Stimulated activated CD4-positive, alpha-beta T cell treated with anti-CD3 and anti-CD28 coated beads, Interleukin-2, amount 100 ng/mL, for 4 hours (primary cell): ENCODE results near the gene KCNB1.

Experiments used
- DNase-seq: peaks from one replicate; pipeline ENCODE4 v3.0.0-alpha.2; 2020; ENCODE audit warnings: low read depth

KCNB1 gene

DNA sequence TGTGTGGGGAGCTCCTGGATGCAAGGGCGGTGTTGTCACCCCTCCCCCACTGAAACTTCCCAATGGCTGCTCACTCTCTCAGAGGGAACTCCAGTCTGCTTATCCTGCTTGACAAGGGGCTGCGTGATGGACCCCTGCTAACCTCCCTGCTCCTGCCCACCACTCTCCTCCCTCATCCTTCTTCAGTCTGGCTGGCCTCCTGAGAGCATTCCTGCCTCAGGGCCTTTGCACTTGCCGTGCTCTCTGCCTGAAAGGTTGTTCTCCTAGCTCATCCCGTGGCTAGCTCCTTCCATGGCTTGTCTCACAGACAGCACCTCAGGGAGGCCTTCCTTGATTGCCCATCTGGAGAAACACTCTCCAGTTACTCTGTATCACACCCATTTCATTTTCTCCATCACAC, 130.7 kb downstream of the KCNB1 start:
- DNase-seq = no peak

DNA sequence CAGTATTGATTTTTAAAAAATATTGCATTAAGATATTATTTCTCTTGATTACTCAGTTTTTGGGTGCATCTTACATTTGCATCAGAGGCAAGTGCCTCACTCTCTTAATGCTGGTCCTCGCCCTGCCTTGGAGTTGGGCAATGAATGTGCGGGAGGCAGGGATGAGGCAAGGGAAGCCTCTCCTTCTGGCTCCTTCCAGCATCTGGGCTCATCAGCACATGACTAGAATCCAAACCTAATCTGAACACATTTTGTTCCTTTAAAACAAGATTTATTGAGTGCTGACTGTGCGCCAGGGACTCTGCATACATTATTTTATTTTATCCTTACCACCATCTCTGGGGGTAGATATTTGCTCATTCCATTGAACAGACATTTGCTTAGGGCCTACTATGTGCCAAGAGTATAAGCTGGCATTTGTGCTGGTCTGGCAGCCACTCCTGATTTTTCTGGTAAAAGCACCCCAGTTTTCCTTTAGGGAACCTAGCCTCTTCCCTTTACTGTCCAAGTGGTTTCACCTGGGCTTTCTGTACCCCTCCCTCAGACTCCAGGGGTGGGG, 132.7 kb downstream of the KCNB1 start:
- no peak for DNase-seq

DNA sequence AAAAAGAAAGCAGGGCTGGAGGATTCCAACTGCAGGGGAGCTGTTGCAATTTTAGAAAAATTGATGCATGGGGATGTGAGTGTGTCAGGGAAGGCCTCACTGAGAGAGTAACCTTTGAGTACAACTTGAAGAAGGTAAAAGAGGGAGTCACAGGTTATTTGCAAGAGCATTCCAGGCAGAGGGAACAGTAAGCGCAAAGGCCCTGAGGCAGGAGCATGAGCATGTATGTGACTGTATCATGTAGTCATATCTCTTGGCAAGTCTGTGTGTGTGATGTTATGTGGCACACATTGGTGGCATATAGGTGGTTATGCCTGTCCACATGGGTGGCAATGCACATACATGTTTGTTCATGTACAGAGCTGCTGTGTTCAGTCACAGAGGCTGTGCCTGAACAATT, 133.4 kb downstream of the KCNB1 start:
- DNase-seq = no peak

DNA sequence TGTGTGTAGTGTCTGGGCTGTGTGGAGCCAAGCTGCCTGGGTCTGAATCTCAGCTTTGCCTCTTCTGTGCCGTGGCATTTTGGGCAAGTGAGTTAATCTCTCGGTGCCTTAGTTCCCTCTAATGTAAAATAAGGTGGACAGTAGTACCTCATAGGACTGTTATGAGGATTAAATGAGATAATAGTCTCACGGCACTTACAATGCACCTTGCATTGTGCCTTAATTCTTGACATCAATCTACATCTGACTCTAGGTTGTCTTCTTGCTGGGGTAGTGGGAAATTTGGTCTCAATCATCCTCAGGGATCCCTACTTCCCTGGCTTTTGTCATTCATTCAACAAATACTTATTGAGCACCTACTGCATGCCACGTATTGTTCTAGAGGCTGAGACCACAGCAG, 133.9 kb downstream of the KCNB1 start:
- no peak for DNase-seq

DNA sequence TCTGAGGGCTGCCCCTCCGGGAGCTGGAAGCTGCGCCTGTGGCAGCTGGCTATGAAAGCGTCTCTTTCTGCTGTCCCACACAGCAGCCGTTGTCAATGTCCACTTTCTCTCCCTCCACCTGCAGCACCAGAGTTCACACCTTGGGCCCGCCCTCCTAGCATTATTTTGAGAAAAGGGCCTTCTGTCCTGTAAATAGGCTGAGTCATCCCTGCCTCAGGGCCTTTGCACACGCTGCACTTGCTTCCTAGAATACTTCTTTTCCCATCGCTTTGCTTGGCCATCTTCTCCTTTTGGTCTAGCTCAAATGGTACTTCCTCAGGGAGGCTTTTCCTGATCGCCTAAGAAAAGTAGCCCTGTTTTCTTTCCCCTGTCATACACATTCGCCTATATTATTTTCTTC, 135.3 kb downstream of the KCNB1 start:
- DNase-seq = no peak

DNA sequence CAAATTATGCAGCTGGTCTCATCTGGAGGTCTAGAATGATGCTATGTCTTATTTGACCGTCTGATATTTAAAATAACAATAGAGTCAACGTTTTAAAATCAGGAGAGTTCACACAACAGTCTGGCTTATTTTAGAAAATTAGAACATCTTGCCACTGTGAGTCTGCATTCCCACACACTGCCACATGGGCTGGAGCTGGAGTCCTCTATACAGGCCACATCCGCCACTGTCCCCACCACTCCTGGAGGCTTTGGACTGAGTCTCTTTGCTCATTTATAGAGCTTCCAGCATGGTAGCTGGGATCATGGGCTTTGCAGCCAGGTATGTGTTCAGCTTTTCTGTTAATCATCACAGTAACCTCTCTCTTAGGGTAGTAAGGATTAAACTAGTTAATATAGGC, 135.8 kb downstream of the KCNB1 start:
- no peak for DNase-seq

DNA sequence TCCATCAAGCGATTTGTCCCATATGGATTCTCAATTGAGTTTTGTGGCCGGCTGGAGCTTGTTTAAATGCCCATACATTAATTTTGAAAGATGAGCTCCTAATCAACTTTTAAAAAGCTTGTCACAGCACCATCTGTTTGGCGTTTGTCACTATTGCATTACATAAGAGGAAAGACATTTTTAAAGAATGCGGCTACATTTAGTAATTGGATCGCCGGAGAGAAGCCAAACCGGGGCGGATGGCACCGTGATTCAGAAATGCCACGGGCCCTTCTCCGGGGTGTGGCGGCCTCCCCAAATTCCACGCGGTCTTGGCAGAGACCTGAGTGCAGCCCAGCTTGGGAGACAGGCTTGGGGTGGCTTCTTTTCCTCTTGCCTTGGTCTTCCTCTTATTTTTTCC, 136.9 kb downstream of the KCNB1 start:
- no peak for DNase-seq

DNA sequence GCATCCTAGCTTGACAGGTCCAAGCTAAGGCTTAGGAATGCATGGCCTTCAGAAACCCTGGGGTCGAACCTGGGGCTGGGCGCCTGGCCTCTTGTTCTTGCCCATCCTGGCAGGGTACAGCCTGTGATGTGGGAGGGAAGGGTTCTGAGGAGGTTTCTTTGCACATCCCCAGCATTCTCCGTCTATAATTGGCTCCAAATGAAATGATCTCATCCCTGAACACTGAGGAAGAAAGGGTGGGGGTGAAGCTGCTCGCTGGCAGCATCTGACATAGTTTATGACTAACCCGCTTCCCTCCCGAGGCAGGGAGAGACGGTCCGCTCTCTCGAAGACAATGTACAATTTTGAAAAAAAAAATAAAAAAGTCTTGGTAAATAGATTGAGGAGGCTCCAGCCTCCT, 137.5 kb downstream of the KCNB1 start:
- DNase-seq = no peak

DNA sequence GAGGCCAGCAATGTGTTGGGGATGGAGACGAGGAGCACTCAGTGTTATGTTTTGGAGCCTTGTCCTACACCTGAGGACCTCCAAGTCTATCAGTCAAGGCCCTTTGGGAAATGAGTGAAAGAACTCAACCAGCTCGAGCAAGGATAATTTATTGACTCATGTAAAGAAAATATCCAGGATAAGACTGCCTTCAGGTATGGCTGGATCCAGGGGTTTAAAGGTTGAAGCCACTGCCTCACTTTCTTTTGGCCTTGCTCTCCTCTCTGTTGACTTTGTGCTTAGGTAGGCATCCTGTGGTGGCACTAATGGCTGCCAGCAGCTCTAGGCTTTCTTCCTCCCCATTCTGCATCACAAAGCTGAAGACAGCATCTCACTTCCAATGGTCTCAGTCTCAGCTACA, 138.3 kb downstream of the KCNB1 start:
- no peak for DNase-seq

DNA sequence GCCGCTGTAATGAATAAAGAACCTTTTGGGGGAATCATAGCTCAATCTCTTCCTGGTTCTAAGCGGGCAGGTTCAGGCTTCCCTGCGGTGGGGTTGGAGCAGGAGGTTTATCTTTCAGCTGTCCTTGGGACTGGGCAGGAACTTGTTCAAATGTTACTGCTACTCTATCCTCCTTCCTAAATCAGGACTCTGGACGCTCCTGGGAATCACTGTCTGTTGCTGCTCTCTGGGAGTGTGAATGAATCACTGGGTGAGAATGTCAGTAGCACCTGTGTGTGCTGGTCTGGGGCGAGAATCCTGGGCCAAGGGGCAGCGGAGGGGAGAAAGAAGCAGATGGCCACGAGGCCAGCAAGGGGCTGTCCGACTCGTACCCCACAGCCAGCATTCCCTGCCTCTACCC, 139.2 kb downstream of the KCNB1 start:
- DNase-seq = no peak

DNA sequence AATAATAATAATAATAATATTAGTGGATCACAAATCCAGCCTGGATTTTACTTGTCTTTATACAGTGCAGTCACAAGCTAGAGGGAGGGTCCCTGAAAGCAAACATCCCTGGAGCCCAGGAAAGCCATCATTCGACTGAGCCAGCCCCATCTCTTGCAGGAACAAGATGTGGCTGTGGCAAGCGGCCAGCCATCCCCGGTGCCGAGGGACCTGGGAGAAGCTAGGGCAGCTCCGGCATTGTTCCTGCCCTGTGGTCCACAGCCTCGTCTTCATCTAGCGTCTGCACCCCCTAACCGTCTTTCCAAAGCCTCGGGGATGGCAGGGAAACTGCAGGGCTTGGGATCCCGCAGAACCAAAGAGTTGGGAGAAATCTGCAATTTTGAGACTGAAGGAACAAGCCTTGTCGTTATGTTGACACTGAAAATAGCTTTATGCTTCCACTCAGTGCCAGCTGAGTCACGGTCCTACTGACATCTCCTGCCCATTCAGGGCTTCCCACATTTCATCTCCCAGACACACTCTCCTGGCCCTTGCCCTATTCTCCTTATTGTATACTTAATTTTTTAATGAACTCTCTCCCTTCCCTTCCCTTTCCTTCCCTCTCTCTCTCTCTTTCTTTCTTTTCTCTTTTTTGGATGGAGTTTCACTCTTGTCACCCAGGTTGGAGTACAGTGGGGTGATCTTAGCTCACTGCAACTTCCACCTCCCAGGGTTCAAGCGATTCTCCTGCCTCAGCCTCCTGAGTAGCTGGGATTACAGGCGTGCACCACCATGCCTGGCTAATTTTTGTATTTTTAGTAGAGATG, 142.1 kb downstream of the KCNB1 start:
- DNase-seq = no peak

DNA sequence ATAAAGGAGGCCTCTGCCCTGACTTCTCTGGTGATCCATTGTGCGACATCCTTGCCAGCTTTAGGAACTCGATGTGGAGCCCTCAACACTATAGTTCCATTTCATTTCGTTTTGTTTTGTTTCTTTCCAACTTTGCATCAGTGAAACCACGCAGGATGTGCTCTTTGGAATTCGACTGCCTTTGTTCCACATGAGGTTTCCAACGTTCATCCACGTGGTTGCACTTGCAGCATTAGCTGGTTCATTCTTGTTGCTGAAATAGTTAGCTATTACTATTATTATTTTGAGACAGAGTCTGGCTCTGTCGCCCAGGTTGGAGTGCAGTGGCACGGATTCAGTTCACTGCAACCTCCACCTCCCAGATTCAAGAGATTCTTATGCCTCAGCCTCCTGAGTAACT, 143.3 kb downstream of the KCNB1 start:
- DNase-seq = no peak

DNA sequence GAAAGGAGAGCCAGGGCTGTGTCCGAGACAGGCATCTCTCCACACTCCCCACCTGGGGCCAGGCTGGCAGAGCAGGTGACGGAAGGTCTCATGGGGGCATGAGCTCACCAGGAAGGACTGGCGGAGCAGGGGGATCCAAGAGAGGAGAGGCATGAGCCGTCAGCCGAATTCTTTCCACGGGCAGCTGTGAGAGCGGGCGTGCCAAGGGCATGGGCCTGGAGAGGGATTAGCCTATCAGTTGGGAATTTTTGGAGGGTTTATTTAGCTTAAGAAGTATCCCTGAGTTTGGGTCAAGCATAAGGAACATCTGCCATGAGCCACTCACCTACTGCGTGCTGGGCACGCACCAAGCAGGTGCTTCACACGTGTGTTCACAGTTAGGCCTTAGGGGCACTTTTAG, 144.4 kb downstream of the KCNB1 start:
- DNase-seq = no peak

DNA sequence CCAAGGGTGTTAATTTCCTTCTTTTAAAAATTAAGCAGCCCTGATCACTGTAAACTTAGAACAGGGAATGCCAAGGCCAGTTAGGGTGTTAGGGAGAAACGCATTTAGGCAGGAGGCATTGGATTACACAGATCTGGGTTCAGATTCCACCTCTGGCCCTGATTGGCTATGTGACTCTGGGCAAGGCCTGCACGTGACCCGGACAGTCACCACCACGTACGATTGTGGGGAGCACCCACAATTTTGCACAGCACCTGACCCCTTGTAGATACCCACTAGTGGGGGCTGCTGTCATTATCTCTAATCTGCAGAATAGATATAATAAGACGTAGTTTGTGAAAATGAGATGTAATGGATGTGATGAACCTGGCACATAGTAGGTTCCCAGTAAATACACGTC, 145.1 kb downstream of the KCNB1 start:
- no peak for DNase-seq

DNA sequence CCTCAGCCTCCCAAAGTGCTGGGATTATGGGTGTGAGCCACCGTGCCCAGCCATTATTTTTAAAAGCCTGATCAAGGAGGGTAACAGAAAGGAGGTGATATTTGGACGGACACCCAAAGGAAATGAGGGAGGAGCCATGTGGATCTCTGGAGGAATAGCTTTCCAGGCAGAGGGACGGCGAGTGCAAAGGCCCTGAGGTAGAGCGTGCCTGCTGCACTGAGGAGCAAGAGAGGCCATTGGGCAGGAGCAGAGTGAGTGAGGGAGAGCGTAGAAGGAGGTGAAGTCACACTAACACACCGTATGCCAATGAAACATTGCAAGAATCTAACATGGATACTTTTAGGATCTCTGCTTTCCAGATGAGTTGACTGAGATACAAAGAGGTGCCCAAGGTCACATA, 145.7 kb downstream of the KCNB1 start:
- DNase-seq = no peak

DNA sequence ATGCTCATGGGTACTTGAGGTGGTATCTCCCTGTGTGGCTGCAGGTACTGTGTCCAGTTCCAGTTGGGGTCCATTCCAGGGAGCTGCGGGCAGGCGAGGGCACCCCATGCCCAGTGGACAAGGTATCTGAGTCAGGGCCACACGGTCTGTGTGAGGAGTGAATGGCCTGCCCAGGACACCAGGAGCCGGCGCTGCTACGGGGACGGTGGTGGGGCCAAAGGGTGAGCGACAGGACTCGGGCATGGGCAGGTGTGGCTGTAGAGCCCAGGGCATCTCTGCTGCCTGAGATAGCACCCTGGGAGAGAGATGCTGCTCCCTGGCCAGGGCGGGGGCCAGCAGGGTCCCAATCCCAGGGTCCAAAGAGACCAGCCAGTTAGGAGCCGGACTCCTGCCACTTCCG, 147.0 kb downstream of the KCNB1 start:
- no peak for DNase-seq

DNA sequence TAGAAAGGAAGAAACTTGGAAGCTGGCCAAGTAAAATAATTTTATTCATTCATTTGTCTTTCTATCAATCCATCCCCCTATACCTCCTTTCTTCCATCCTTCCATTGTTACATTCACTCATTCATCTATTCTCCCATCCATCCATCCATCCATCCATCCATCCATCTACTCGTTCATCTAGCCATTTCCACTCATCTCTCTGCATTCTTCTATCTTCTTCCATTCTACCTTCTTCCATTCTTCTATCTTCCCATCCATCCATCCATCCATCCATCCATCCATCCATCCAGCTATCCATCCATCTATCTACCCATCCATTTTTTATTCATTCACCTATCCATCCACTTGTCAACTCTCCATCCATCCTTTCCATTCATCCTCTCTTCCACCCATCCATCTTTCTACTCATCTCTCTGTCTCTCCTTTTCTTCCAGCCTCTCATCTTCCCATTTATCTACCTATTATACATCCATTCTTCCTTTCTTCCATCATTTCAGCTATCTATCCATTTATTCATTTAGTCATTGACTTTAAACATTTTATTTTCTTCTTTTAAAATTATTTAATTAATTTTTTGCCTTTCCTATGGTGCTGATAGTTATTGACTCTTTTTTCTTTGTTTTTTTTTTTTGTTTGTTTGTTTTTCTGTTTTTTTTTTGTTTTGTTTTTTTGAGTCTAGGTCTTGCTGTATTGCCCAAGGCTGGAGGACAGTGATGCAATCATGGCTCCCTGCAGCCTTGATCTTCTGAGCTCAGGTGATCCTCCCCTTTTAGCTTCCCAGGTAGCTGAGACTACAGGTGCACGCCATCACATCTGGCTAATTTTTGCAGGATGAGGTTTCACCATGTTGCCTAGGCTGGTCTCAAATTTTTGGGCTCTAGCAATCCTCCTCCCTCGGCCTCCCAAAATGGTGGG, 151.5 kb downstream of the KCNB1 start:
- no peak for DNase-seq

DNA sequence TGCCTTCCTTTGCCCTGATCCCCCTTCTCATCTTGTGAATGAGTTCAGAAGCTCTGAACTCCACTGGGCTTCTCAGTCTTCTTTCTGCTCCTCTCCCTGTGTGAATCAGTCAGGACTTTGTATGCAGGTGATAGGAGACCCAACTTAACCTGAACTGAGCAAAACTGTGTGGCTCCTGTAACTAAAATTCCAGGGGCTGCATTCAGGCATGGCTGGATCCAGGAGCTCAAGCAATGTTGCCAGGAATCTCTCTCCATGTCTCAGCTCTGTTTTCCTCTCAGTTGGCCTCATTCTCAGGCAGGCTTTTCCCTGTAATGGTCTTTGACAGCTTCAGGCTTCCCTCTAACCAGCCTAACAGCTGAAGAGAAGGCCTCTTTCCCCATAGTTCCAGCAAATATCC, 153.7 kb downstream of the KCNB1 start:
- DNase-seq = no peak

DNA sequence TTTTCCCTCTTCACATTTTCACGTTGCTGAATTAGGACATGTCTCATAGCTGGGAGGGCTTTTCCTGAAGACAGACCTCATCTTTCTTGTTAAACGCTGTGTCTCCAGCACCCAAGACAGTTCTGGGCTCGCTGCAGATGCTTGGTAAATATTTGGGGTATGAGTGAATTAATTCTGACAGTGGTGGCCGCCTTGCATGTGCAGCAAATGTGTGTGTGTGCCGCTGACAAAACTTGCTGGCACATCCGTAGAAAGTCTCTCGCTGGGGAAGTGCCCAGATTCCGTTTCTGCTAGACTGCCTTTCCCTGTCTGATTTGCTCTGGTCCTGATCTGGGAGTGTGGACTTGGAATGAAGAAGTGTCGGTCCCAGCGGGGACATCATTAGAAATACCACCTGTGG, 156.4 kb downstream of the KCNB1 start:
- DNase-seq = no peak

DNA sequence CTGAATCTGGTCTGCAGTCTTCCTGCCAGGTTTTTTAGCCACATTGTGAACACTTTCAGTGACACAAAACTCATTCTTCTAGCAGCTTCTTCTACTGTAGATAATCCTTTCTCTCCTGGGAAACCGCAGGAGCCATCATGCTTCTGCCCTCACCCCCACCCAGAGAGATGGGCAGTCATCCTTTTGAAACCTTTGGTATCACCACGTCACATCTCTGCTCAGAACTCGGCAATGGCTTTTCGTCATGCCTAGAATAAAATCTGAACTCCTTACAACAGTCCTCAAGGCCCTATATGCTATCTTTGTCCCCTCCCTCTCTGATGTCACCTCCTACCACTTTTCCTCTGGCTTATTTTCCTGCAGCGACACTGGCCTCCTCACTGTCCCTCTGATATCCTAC, 158.2 kb downstream of the KCNB1 start:
- DNase-seq = no peak

DNA sequence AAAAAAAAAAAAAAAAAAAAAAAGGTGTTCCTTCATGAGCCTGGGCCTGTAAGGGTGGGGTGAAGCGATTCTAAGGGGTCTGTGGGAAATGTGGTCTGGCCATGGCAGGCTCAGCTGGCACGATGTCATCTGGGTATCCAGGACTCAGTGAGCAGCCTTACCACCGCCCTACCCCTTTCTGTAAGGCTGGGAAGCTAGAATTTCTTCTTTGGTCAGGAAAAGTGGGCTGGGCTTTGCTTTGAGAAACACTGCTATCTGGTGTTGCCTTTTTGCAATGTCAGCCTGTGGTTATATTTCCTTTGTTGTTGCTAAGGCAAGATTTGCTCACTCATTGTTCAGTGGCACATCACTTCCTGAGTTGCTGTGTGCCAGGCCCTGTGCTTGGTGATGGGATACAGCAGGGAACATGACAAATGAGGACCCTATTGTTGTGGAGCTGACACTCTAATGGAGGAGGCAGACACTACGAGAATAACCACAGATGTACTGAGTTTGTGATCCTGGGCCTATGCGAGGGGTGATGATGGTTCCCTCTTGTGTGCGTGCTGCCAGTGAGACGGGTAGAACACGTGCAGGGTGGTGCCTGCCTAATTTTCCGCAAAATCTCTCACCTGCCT, 158.7 kb downstream of the KCNB1 start:
- DNase-seq = no peak

DNA sequence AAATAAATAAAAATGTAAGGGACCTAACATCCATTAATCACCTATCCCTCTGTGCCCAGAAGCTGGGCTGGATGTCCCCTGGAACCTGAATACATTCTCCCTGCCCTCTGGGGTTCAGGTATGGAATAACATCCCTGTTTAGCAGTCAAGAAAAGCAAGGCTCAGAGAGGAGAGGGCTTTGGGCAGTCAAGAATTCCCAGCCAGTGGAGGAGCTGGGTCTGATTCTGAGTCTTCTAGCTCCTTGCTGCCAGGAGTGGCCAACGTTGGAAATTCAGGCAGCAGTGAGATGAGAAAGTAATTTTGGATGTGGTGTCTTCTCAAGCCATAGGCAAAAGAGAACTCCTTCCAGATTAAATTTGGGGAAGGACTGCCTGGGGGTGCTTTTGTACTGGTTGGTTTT, 162.0 kb downstream of the KCNB1 start:
- DNase-seq = no peak
